Activated CD4-positive, alpha-beta memory T cell treated with anti-CD3 and anti-CD28 coated beads for 36 hours (primary cell): ENCODE measurements around the gene PARVB. TPM values are rescaled to one million over a fixed set of nuclear protein-coding genes. Genes with fewer than 3 reads are reported as not detected.
A peak's percentile ranks its signal among the peaks of the same experiment; 100 is the strongest.

ENCODE experiments used
- CTCF ChIA-PET: fragments of 350-600 bp; sonication (Branson Sonifier 250); formaldehyde crosslinking; loops from one replicate; lab custom pipeline; 2021; ENCODE audit warnings: antibody characterized with exemption, inconsistent platforms; lab: Charles Lee
- POLR2A ChIA-PET: fragments of 350-600 bp; sonication (Branson Sonifier 250); formaldehyde crosslinking; loops from one replicate; lab custom pipeline; 2021; ENCODE audit warnings: antibody characterized with exemption; lab: Charles Lee
- DNase-seq: peaks from one replicate; pipeline ENCODE4 v3.0.0-alpha.2; 2020
- H3K27ac Mint-ChIP-seq: one replicate; pipeline ENCODE4 v1.8.0; 2021; ENCODE audit warnings: mixed read lengths
- H3K27me3 Mint-ChIP-seq: one replicate; pipeline ENCODE4 v1.8.0; 2021; ENCODE audit warnings: mixed read lengths
- H3K36me3 Mint-ChIP-seq: one replicate; pipeline ENCODE4 v1.8.0; 2021; ENCODE audit warnings: mixed read lengths
- H3K4me1 Mint-ChIP-seq: one replicate; pipeline ENCODE4 v1.8.0; 2021; ENCODE audit warnings: low read depth, mixed read lengths
- H3K4me3 Mint-ChIP-seq: one replicate; pipeline ENCODE4 v1.8.0; 2021; ENCODE audit warnings: mild to moderate bottlenecking, mixed read lengths
- H3K9me3 Mint-ChIP-seq: one replicate; pipeline ENCODE4 v1.8.0; 2021; ENCODE audit warnings: mixed read lengths
- intact Hi-C: fragments of 100-400 bp; cut with micrococcal nuclease; formaldehyde crosslinking; loops from one replicate; pipeline ENCODE4 v1.15.1; 2023
- total RNA-seq, 2 experiments: library from RNA; stranded (reverse); gene quantifications; one replicate each; pipeline ENCODE4 v1.2.3, GENCODE V29; 2021

The PARVB gene
- total RNA-seq, 2 experiments from 2014 or later: 77.8 to 82.8 TPM

- no peak for DNase-seq
- peaks cover 5% of the 10 kb centered on the region for H3K4me1 Mint-ChIP-seq
- ChIA-PET CTCF (interaction anchor here (1.3 kb wide), 1 partner anchor 13 kb away, joined by 5 read pairs; no protein-coding TSS in a partner anchor), POLR2A (interaction anchor here (0.6 kb wide), 1 partner anchor 59 kb away, joined by 3 read pairs; no protein-coding TSS in a partner anchor)
- H3K27ac Mint-ChIP-seq: no peak overlapping the region
- H3K27me3 Mint-ChIP-seq: peaks cover 3% of the 10 kb centered on the region
- H3K36me3 Mint-ChIP-seq: no peaks in the 10 kb centered on the region
- intact Hi-C loops: no loop called here
- no peaks in the 10 kb centered on the region for H3K9me3 Mint-ChIP-seq
- no peak overlapping the region for H3K4me3 Mint-ChIP-seq
Measured at GRCh38 chr22:44067901-44068300, 43.8 kb downstream of the PARVB start.

- H3K4me3 Mint-ChIP-seq: no peak overlapping the region
- H3K27me3 Mint-ChIP-seq: peaks cover 3% of the 10 kb centered on the region
- intact Hi-C loops: no loop called here
- no peak for DNase-seq
- no peaks in the 10 kb centered on the region for H3K9me3 Mint-ChIP-seq
- peaks cover 5% of the 10 kb centered on the region for H3K4me1 Mint-ChIP-seq
- H3K27ac Mint-ChIP-seq: no peak overlapping the region
- POLR2A ChIA-PET: interaction anchor here (0.6 kb wide), 1 partner anchor 60 kb away, joined by 3 read pairs; no protein-coding TSS in a partner anchor
- CTCF ChIA-PET: interaction anchor here (1.3 kb wide), 1 partner anchor 13 kb away, joined by 5 read pairs; no protein-coding TSS in a partner anchor
- H3K36me3 Mint-ChIP-seq: no peaks in the 10 kb centered on the region
Measured at GRCh38 chr22:44068422-44069191, 44.5 kb downstream of the PARVB start.

GRCh38 chr22:44070029-44070428, 45.9 kb downstream of the PARVB start:
- H3K4me3 Mint-ChIP-seq: no peak overlapping the region
- H3K4me1 Mint-ChIP-seq: peaks cover 5% of the 10 kb centered on the region
- H3K27ac Mint-ChIP-seq: no peak overlapping the region
- intact Hi-C loops: no loop called here
- ChIA-PET CTCF (interaction anchor here (0.9 kb wide), 1 partner anchor 12 kb away, joined by 4 read pairs; no protein-coding TSS in a partner anchor), POLR2A (no interaction called here)
- no peak for DNase-seq
- no peaks in the 10 kb centered on the region for H3K36me3 Mint-ChIP-seq
- H3K9me3 Mint-ChIP-seq: no peaks in the 10 kb centered on the region
- H3K27me3 Mint-ChIP-seq: peaks cover 3% of the 10 kb centered on the region

- Mint-ChIP-seq H3K36me3 (no peaks in the 10 kb centered on the region), H3K27me3 (peaks cover 3% of the 10 kb centered on the region), H3K27ac (no peak overlapping the region), H3K4me3 (no peak overlapping the region), H3K9me3 (no peaks in the 10 kb centered on the region), H3K4me1 (peaks cover 5% of the 10 kb centered on the region)
- intact Hi-C loops: no loop called here
- POLR2A ChIA-PET: no interaction called here
- CTCF ChIA-PET: interaction anchor here (1.0 to 1.6 kb wide), 3 partner anchors 9 to 79 kb away, joined by 3 to 5 read pairs (median 3); no protein-coding TSS in a partner anchor
- no peak for DNase-seq
Measured at GRCh38 chr22:44071781-44072326, 47.8 kb downstream of the PARVB start.

- intact Hi-C loops: no loop called here
- H3K36me3 Mint-ChIP-seq: no peaks in the 10 kb centered on the region
- no peak overlapping the region for H3K4me3 Mint-ChIP-seq
- ChIA-PET CTCF (no interaction called here), POLR2A (no interaction called here)
- no peaks in the 10 kb centered on the region for H3K9me3 Mint-ChIP-seq
- H3K27me3 Mint-ChIP-seq: peaks cover 1% of the 10 kb centered on the region
- H3K27ac Mint-ChIP-seq: no peak overlapping the region
- no peaks in the 10 kb centered on the region for H3K4me1 Mint-ChIP-seq
- DNase-seq: no peak
Measured at GRCh38 chr22:44074337-44074984, 50.4 kb downstream of the PARVB start.

GRCh38 chr22:44075022-44075421, 50.9 kb downstream of the PARVB start:
- H3K4me3 Mint-ChIP-seq: no peak overlapping the region
- H3K27me3 Mint-ChIP-seq: no peaks in the 10 kb centered on the region
- CTCF ChIA-PET: no interaction called here
- intact Hi-C loops: no loop called here
- POLR2A ChIA-PET: no interaction called here
- no peaks in the 10 kb centered on the region for H3K36me3 Mint-ChIP-seq
- no peak overlapping the region for H3K27ac Mint-ChIP-seq
- no peaks in the 10 kb centered on the region for H3K4me1 Mint-ChIP-seq
- no peak for DNase-seq
- H3K9me3 Mint-ChIP-seq: no peaks in the 10 kb centered on the region

- Mint-ChIP-seq H3K4me3 (no peak overlapping the region), H3K4me1 (no peaks in the 10 kb centered on the region), H3K27me3 (no peaks in the 10 kb centered on the region), H3K27ac (no peak overlapping the region), H3K9me3 (no peaks in the 10 kb centered on the region), H3K36me3 (no peaks in the 10 kb centered on the region)
- intact Hi-C loops: no loop called here
- POLR2A ChIA-PET: no interaction called here
- no peak for DNase-seq
- CTCF ChIA-PET: no interaction called here
Measured at GRCh38 chr22:44075670-44076069, 51.6 kb downstream of the PARVB start.

- H3K27ac Mint-ChIP-seq: no peak overlapping the region
- DNase-seq: no peak
- H3K9me3 Mint-ChIP-seq: no peaks in the 10 kb centered on the region
- H3K4me3 Mint-ChIP-seq: no peak overlapping the region
- no peaks in the 10 kb centered on the region for H3K36me3 Mint-ChIP-seq
- intact Hi-C loops: no loop called here
- POLR2A ChIA-PET: no interaction called here
- no peaks in the 10 kb centered on the region for H3K4me1 Mint-ChIP-seq
- no peaks in the 10 kb centered on the region for H3K27me3 Mint-ChIP-seq
- CTCF ChIA-PET: interaction anchor here (0.6 to 2.3 kb wide), 2 partner anchors 84 to 350 kb away, joined by 3 to 7 read pairs; no protein-coding TSS in a partner anchor
Measured at GRCh38 chr22:44076825-44077224, 52.7 kb downstream of the PARVB start.

- ChIA-PET CTCF (interaction anchor here (0.5 to 8.3 kb wide), 29 partner anchors 8 to 604 kb away, joined by 3 to 182 read pairs (median 3); partner anchors contain the start of gene PARVG), POLR2A (no interaction called here)
Measured at GRCh38 chr22:44080936-44081861, 57.1 kb downstream of the PARVB start.

GRCh38 chr22:44082801-44083200, 58.7 kb downstream of the PARVB start:
- DNase-seq: no peak
- H3K36me3 Mint-ChIP-seq: no peaks in the 10 kb centered on the region
- H3K4me1 Mint-ChIP-seq: no peaks in the 10 kb centered on the region
- POLR2A ChIA-PET: interaction anchor here (0.6 kb wide), 1 partner anchor 59 kb away, joined by 3 read pairs; no protein-coding TSS in a partner anchor
- CTCF ChIA-PET: interaction anchor here (1.1 to 8.3 kb wide), 5 partner anchors 11 to 543 kb away, joined by 3 to 182 read pairs (median 6); no protein-coding TSS in a partner anchor
- no peak overlapping the region for H3K4me3 Mint-ChIP-seq
- intact Hi-C loops: no loop called here
- no peak overlapping the region for H3K27ac Mint-ChIP-seq
- H3K27me3 Mint-ChIP-seq: no peaks in the 10 kb centered on the region
- peaks cover 2% of the 10 kb centered on the region for H3K9me3 Mint-ChIP-seq

More at GRCh38 chr22:44080936-44081861, 57.1 kb downstream of the PARVB start:
- no peak overlapping the region for H3K4me3 Mint-ChIP-seq
- H3K4me1 Mint-ChIP-seq: no peaks in the 10 kb centered on the region
- H3K36me3 Mint-ChIP-seq: no peaks in the 10 kb centered on the region
- H3K27ac Mint-ChIP-seq: no peak overlapping the region
- intact Hi-C loops: loop anchor here (1.0 kb wide), 1 partner anchor 545 kb away; no protein-coding TSS in a partner anchor
- peaks cover 2% of the 10 kb centered on the region for H3K9me3 Mint-ChIP-seq
- peak; percentile 77 for DNase-seq
- H3K27me3 Mint-ChIP-seq: no peaks in the 10 kb centered on the region
